Stimulated activated CD8-positive, alpha-beta memory T cell treated with anti-CD3 and anti-CD28 coated beads, Interleukin-7, amount 100 ng/mL, for 48 hours (primary cell): ENCODE data around the gene PKM.

Source experiments
- DNase-seq, 2 donors: peaks; one replicate each; pipeline ENCODE4 v3.0.0-alpha.2; 2020; ENCODE audit warnings: low read depth in 1 of 2; ENCODE audit errors: extremely low read depth in 1 of 2

PKM gene

GRCh38 chr15:72202302-72202701 lies 28.7 kb downstream of the PKM start:
- no peak for DNase-seq

GRCh38 chr15:72201391-72201921 lies 29.5 kb downstream of the PKM start:
- no peak for DNase-seq

GRCh38 chr15:72200395-72201237 lies 30.4 kb downstream of the PKM start:
- no peak for DNase-seq

DNA sequence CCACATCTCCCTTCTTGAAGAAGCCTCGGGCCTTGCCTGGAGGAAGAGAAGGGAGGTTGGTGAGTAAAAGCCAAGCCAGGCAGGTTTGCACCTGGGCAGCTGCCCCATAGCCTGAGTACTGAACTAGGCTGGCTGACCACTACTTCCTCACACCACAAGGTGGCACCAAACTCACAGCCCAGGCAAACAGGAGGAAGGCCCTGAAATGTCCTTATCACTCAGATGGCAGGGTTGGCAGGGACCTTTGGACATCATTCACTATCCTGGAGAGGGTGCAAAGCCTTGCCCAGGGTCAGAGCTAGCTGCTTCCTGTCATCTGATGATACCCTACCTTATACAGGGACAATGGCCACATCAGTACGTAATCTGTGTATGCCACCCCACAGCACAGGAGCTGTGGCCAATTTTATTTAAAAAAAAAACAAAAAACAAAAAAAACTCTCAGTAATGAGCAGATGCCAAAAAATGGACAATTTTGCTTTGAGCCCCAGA lies 31.2 kb downstream of the PKM start:
- DNase-seq = peak in 1 of 2 donors; percentile 41

- DNase-seq = no peak
Observed at GRCh38 chr15:72199205-72199515, 31.8 kb downstream of the PKM start.

DNA sequence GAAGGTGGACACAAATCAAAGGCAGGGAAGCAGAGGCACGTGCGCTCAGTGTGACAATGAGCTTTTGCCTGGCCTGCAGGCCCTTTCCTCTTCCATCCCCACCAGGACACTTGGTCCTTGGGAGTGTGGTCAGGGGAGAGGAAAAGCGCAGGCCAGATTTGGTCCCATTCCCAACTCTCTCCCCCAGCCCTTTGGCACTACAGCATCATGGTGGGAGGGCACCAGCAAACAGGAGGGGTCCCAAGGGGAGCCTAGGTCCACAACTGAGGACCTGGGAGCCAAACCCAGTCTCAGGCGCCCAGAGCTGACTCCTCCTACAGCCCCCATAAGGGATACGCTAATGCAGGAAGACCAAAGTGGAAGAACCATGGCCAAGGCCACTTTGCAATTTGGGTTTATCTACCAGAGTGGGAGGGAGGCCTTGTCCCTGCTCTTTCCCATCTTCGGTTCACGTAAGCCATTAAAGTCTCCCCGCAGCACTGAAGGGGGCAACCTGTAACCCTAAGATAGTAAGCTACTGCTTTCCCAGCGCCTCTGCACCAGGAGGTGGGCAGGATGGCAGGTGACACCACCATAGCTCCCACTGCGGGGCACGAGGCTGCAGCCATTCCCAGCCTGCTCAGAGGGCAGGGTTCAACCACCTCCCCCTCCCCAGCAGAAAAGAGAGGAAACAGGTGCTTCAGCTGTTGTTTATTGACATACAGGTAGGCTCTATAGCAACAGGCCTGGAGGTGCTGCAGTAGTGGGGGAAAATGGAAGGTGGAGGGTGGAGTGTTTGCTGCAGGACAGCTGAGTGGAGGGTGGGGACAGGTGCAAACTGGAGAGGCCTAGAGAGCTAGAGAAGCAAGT lies 32.4 kb downstream of the PKM start:
- DNase-seq = no peak

DNA sequence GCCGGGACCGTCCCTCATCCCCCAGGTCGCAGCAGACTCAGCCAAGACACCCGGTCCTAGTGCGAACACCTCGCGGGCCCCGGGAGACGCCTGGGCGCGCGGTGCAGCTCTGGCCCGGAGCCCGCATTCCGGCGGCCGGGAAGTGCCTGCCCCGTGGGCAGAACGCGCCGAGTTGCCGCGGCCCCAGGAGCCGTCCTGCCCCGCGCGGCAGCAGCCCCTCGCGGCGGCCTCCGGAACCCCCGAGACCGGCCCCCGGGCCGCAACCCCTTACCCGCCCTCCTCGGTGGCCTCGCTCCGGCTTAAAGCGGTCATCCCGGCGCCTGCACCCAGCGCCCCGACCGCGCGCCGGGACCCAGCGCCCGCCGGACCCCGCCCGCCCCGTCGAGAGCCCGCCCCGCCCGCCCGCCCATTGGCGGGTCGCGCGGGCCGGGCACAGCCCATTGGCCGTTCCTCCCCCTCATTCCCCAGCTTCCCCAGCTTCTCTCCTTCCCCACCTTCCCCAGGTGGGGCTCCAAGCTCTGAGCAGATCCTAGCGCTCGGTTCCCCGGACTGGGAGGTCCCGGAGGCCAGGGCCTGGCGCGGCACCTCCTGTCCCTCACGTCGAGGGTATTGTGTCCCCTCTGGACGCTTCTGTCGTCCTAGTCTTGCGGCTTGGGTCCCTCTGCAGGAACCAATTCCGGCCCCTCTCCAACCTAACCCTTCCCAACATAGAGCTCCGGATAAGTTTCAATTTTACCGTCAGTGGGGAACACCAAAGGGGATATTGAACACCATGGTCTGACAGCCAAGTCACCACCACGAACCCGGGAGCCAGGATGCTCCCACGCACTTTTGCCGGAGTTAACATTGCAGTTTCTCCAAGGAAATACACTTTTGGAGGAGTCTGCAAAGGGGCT lies 33.3 kb downstream of the PKM start, which contains the start of gene GRAMD2A:
TSS of gene GRAMD2A (minus strand) at position 328 of the 896 bp plus-strand sequence.
- peak in 1 of 2 donors; percentile 34 for DNase-seq

GRCh38 chr15:72197041-72197459 lies 33.9 kb downstream of the PKM start:
- DNase-seq = no peak

DNA sequence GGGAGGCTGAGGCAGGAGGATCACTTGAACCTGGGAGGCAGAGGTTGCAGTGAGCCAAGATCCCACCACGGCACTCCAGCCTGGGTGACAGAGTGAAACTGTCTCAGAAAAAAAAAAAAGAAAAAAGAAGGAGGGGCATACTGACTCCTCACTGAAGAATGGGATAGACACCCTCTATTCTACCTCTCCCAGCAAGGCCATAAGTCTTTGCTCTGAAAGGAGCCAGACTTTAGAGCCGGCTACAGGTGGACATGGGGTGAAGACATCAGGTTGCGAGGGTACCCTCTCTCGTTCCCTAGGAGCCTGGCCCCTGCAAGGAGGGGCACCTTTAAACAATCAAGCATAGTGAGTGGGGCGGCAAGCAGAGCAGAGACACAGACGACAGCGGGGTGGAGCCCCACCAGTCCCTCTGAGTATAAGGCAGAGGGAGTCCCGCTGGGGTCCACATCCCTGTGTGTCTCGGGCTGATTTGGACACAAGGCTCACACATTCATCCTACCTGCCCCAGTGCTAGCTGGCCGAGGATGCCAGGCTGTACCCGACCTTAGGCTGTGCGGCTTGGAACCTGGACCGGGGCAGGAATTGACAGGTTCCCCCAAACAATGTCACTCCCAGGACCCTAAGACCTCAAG lies 34.5 kb downstream of the PKM start:
- DNase-seq = no peak

DNA sequence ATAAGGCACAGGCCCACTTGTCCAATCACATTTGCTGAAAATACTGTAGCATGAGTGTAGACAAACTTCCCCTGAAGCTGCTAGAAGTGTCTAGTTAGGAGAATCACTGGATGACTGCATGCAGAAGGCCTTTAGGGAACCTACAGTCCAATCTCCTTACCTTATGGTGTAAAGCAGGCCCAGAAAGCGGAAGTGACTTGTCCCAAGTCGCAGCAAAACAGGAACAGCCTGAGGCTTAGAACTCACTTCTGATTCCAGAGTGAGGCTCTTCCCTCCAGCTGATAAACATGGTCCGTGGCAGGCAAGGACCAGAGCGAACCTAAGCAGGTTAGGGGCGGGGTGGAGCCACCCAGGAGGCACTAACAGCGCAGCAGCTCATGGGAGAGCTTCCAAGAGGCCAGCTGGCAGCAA lies 35.9 kb downstream of the PKM start:
- no peak for DNase-seq

GRCh38 chr15:72193836-72194396 lies 37.1 kb downstream of the PKM start:
- no peak for DNase-seq

- no peak for DNase-seq
Observed at GRCh38 chr15:72192416-72192815, 38.6 kb downstream of the PKM start.

DNA sequence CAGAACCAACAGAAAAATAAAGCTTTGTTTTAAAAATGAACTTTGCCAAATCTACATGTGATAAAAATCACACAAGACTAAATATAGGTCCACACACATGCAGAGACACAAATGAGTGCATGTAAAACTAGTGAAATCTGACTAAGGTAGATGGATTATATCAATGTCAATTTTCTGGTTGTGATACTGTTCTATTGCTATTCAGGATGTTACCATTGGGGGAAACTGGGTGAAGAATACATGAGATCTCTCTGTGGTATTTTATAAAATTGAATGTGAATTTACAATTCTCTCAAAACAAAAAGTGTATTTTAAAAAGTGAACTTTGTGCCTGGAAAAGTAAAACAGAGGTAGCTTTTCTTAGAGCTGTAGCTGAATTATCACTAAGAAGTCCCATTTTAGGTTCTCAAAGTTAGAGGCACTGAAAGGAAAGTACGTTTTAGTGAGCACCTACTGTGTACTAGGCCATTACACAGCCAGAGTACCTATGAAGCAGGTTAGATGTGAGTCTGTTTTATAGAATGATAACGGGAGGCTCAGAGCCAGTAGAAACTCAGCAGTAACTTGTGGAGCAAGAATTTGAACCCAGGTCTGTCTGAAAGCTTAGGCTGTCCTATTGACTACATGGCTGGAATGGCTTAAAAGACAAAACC lies 41.6 kb downstream of the PKM start:
- DNase-seq = no peak

DNA sequence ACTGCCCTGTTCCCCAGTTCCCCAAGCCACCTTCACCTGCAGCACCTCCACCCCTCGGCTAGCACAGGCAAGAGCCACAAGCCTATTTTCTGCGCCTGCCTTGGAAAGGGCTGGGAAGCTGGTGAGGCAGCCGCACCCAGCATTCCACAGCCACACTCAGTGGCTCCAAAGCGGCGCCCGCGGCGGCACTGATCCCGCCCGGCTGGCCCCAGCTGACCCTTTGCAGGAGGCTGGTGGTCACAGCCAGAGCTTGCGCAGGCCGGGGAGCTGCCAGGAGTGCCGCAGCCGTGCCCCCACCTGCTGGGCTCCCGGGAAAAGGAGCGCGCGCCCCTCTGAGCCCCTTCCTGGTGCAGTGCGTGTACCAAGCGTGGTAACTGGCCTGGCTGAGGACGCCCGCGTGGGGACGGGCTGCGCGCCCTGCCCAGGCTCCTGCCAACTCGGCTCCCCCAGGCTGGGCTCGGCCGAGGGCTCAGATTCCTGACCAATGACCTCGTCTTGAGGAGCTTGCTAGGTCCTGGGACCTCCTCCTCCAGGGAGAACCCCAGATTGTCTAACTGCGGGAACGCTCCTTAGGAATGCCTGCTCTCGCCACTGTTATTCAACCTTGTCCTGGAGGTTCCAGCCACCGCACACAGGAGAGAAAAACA lies 46.7 kb downstream of the PKM start:
- no peak for DNase-seq

- DNase-seq = no peak
Observed at GRCh38 chr15:72183781-72184164, 47.2 kb downstream of the PKM start.

GRCh38 chr15:72182673-72183072 lies 48.3 kb downstream of the PKM start:
- no peak for DNase-seq

DNA sequence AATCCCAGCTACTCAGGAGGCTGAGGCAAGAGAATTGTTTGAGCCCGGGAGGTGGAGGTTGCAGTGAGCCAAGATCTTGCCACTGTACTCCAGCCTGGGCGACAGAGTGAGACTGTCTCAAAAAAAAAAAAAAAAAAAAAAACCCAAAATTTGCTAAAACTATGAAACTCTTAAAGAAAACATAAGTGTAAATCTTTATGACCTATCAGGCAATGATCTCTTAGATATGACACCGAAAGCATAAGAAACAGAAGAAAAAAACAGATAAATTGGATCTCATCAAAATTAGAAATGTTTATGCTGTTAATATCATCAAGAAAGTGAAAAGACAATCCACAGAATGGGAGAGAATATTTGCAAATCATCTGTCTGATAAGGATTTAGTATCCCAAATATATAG lies 48.7 kb downstream of the PKM start:
- DNase-seq = no peak

- no peak for DNase-seq
Observed at GRCh38 chr15:72180761-72181324, 50.1 kb downstream of the PKM start.
